Mucosa of descending colon (tissue), 3 donors: ENCODE measurements around the gene AGGF1. TPM values are rescaled to one million over a fixed set of nuclear protein-coding genes. Genes with fewer than 3 reads are reported as not detected.

Experiments
- ATAC-seq: fragments of 200-7000 bp; cut with Tn5 transposase; one replicate; pipeline ENCODE4 v1.9.1; 2020; ENCODE audit warnings: mild to moderate bottlenecking, moderate library complexity
- DNase-seq, 3 donors: peaks; one replicate each; pipeline ENCODE4 v3.0.0-alpha.2; 2020
- H3K36me3 ChIP-seq: fragments of 200-600 bp; one replicate; pipeline ENCODE4 v1.8.0; 2021; ENCODE audit warnings: low read depth, mild to moderate bottlenecking
- H3K4me1 ChIP-seq: fragments of 200-600 bp; one replicate; pipeline ENCODE4 v1.8.0; 2021; ENCODE audit warnings: low read depth, mild to moderate bottlenecking
- H3K4me3 ChIP-seq: fragments of 200-600 bp; one replicate; pipeline ENCODE4 v1.8.0; 2021; ENCODE audit warnings: mild to moderate bottlenecking
- H3K9me3 ChIP-seq: fragments of 200-600 bp; one replicate; pipeline ENCODE4 v1.8.0; 2021; ENCODE audit warnings: mild to moderate bottlenecking
- CTCF ChIP-seq: fragments of 200-600 bp; IDR thresholded peaks from one replicate; pipeline ENCODE4 v1.8.0; 2022; ENCODE audit warnings: antibody characterized with exemption, mild to moderate bottlenecking
- intact Hi-C, 2 donors: fragments of 100-400 bp; cut with DNase I in 1 of 2; cut with micrococcal nuclease in 1 of 2; formaldehyde crosslinking; loops; one replicate each; pipeline versions ENCODE4 v1.11.0 to v1.11.1; 2022; cut with DNase I, micrococcal nuclease
- total RNA-seq, 3 donors: library from RNA; stranded (reverse); fragmentation: NEBNext Ultra II Directional in 2 of 3; extraction: Animal tissue kit (Norgen Biotek cat#: 25700) in 2 of 3; gene quantifications; one replicate each; pipeline versions ENCODE4 v1.2.1 to v1.2.4, GENCODE V29; 2021 to 2023
- donor health status: DM: no; HTN: no; CAD: no; lungs with moderate emphysema.
- donor health status: DM: no; HTN: no; CAD: no.
- donor health status: DM: no; HTN: yes; CAD: no.

The AGGF1 gene
- total RNA-seq, 3 donors from 2014 or later: 19.6 to 20.3 (median 20.2) TPM

- ATAC-seq (no peak), DNase-seq (no peak)
- intact Hi-C loops: no loop called here
- Histone ChIP-seq H3K4me1 (no peaks in the 10 kb centered on the region), H3K4me3 (no peak overlapping the region), H3K36me3 (no peaks in the 10 kb centered on the region), H3K9me3 (no peaks in the 10 kb centered on the region)
- TF ChIP-seq CTCF: no peak
These were observed 14.2 kb upstream of the AGGF1 start for GRCh38 chr5:77015938-77016569.

GRCh38 chr5:77016962-77017361 lies 13.2 kb upstream of the AGGF1 start:
- no peak for DNase-seq
- Histone ChIP-seq H3K36me3 (no peaks in the 10 kb centered on the region), H3K4me1 (no peaks in the 10 kb centered on the region), H3K9me3 (no peaks in the 10 kb centered on the region), H3K4me3 (no peak overlapping the region)
- TF ChIP-seq CTCF: no peak
- intact Hi-C loops: no loop called here
- no peak for ATAC-seq

- ATAC-seq: no peak
- no peak for TF ChIP-seq CTCF
- DNase-seq: no peak
- H3K36me3 ChIP-seq: no peaks in the 10 kb centered on the region
- H3K9me3 ChIP-seq: no peaks in the 10 kb centered on the region
- no peak overlapping the region for H3K4me3 ChIP-seq
- intact Hi-C loops: no loop called here
- no peaks in the 10 kb centered on the region for H3K4me1 ChIP-seq
These were observed 12.5 kb upstream of the AGGF1 start for GRCh38 chr5:77017668-77018067.

- no peak overlapping the region for H3K4me3 ChIP-seq
- no peaks in the 10 kb centered on the region for H3K36me3 ChIP-seq
- intact Hi-C loops: no loop called here
- ATAC-seq (peak; percentile 33), DNase-seq (no peak)
- no peaks in the 10 kb centered on the region for H3K4me1 ChIP-seq
- TF ChIP-seq CTCF: no peak
- H3K9me3 ChIP-seq: no peaks in the 10 kb centered on the region
These were observed 7.4 kb upstream of the AGGF1 start for GRCh38 chr5:77022511-77023417.

- no peaks in the 10 kb centered on the region for H3K4me1 ChIP-seq
- H3K4me3 ChIP-seq: no peak overlapping the region
- DNase-seq: no peak
- intact Hi-C loops: no loop called here
- no peak for ATAC-seq
- no peaks in the 10 kb centered on the region for H3K36me3 ChIP-seq
- H3K9me3 ChIP-seq: peaks cover 8% of the 10 kb centered on the region
- TF ChIP-seq CTCF: no peak
These were observed 5.7 kb upstream of the AGGF1 start for GRCh38 chr5:77024490-77024889.
